ENCODE data around the gene FOXP1. TPM values are rescaled to one million over a fixed set of nuclear protein-coding genes. Genes with fewer than 3 reads are reported as not detected.

Gene FOXP1
- total and polyA plus RNA-seq, 2 of the 8 experiments (the other 6 are each of a cell fraction or from before 2014, with no cell fraction given) = 13.9 to 25.4 TPM

- Histone ChIP-seq H3K79me1 (ENCODE audit: low read depth, low read length) (no peaks in the 10 kb centered on the region), H3K18ac (ENCODE audit: extremely low read depth, low read length) (no peak overlapping the region), H3K23me2 (ENCODE audit: low read depth, low read length) (no peaks in the 10 kb centered on the region), H3K23ac (ENCODE audit: insufficient read length) (no peak overlapping the region), H2BK120ac (replicated peaks; ENCODE audit: low read depth, low read length) (no peak overlapping the region), H4K5ac (ENCODE audit: insufficient read length, low read depth, low read length) (no peak overlapping the region), H2BK15ac (ENCODE audit: low read length) (no peak overlapping the region), H3K27ac (ENCODE audit: low read depth, low read length) (no peak overlapping the region), H3K4me1 (replicated peaks in 1 of 4; ENCODE audit: control insufficient read depth in 3 of 4, insufficient read depth in 4 of 4, low read length in 3 of 4) (peaks cover 0 to 10% (median 2%) of the 10 kb centered on the region in 4 experiments; a peak in 2 of 7 replicates), H2BK12ac (ENCODE audit: low read depth, low read length) (no peak overlapping the region), H3K4ac (replicated peaks; ENCODE audit: insufficient read length, low read depth, low read length) (no peak overlapping the region), H3K4me2 (ENCODE audit: insufficient read depth in 1 of 2, low read depth in 2 of 2, low read length in 2 of 2) (no peak overlapping the region), H3K27me3 (replicated peaks in 1 of 4; ENCODE audit: control insufficient read depth in 3 of 4, extremely low read depth in 1 of 4, insufficient read depth in 3 of 4, low read length in 3 of 4) (peaks cover 0 to 1% (median 0%) of the 10 kb centered on the region in 4 experiments; a peak in 1 of 7 replicates), H3K56ac (replicated peaks; ENCODE audit: insufficient read length, low read depth, low read length) (no peak overlapping the region), H2AFZ (ENCODE audit: low read length) (no peak overlapping the region), H2AK5ac (ENCODE audit: low read depth, low read length) (no peak overlapping the region), H3K9ac (replicated peaks in 1 of 4; ENCODE audit: extremely low read depth in 1 of 4, low read depth in 3 of 4, low read length in 3 of 4) (no peak overlapping the region), H4K8ac (ENCODE audit: extremely low read depth, insufficient read depth, low read length) (no peak overlapping the region), H3K14ac (ENCODE audit: insufficient read length) (no peak overlapping the region), H3K79me2 (ENCODE audit: control insufficient read depth in 1 of 2, insufficient read depth in 2 of 2, low read length in 2 of 2) (0 out of 4 replicates have a peak, but pooled peaks cover 0 to 3% of the 10 kb centered on the region in 2 experiments), H2BK5ac (ENCODE audit: low read depth, low read length) (no peak overlapping the region), H3K36me3 (ENCODE audit: control insufficient read depth in 2 of 4, insufficient read depth in 4 of 4, low read length in 3 of 4) (no peaks in the 10 kb centered on the region), H4K20me1 (replicated peaks in 1 of 2; ENCODE audit: control insufficient read depth in 1 of 2, insufficient read depth in 2 of 2, low read length in 2 of 2) (no peaks in the 10 kb centered on the region), H3K9me3 (ENCODE audit: insufficient read depth in 2 of 2, low read depth in 1 of 2, low read length in 1 of 2) (no peaks in the 10 kb centered on the region), H4K91ac (replicated peaks; ENCODE audit: insufficient read length, low read length) (no peak overlapping the region), H2BK20ac (ENCODE audit: low read length) (no peak overlapping the region), H3K4me3 (ENCODE audit: extremely low read depth in 1 of 4, insufficient read depth in 2 of 4, low read depth in 3 of 4, low read length in 4 of 4) (no peak overlapping the region)
- ChIA-PET CTCF (ENCODE audit: partially characterized antibody) (no interaction called here), POLR2A (ENCODE audit: partially characterized antibody) (no interaction called here)
- FAIRE-seq = no peak
- DNase-seq (ENCODE audit: low read depth in 1 of 2, low spot score in 2 of 2) = no peak
- WGBS, 2 experiments (ENCODE audit: extremely low coverage in 1 of 2, insufficient coverage in 1 of 2, insufficient read length in 1 of 2, insufficient replicate concordance in 2 of 2, low coverage in 1 of 2, low lambda C conversion rate in 2 of 2, missing lambda C conversion rate in 1 of 2) = 96% methylated on average over 4 of the region's 4 CpGs; no CpG with 5 or more reads in 1 of the 2 experiments
- TF ChIP-seq MAFK (IDR thresholded peaks at IDR 0.05; ENCODE audit: low read depth, low read length) = no peak
- TF ChIP-seq BCL11A (IDR thresholded peaks at IDR 0.05; ENCODE audit: low read depth in 2 of 2, low read length in 2 of 2) = no peak
- no peak for TF ChIP-seq SIX5 (IDR thresholded peaks at IDR 0.05; ENCODE audit: low read depth, low read length)
- TF ChIP-seq EP300 (IDR thresholded peaks at IDR 0.05; ENCODE audit: borderline replicate concordance in 1 of 2, low read depth in 2 of 2, low read length in 2 of 2) = no peak
- no peak for TF ChIP-seq SP4 (IDR thresholded peaks at IDR 0.05; ENCODE audit: low read length)
- TF ChIP-seq, protein P1, sequence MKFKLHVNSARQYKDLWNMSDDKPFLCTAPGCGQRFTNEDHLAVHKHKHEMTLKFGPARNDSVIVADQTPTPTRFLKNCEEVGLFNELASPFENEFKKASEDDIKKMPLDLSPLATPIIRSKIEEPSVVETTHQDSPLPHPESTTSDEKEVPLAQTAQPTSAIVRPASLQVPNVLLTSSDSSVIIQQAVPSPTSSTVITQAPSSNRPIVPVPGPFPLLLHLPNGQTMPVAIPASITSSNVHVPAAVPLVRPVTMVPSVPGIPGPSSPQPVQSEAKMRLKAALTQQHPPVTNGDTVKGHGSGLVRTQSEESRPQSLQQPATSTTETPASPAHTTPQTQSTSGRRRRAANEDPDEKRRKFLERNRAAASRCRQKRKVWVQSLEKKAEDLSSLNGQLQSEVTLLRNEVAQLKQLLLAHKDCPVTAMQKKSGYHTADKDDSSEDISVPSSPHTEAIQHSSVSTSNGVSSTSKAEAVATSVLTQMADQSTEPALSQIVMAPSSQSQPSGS (IDR thresholded peaks at IDR 0.05; ENCODE audit: low read length) = no peak
- TF ChIP-seq POU5F1 (IDR thresholded peaks at IDR 0.05; ENCODE audit: low read depth, low read length) = no peak
- no peak for TF ChIP-seq FOSL1 (IDR thresholded peaks at IDR 0.05; ENCODE audit: insufficient read depth, low read depth, low read length)
- no peak for TF ChIP-seq HDAC2 (IDR thresholded peaks at IDR 0.05; ENCODE audit: borderline replicate concordance in 1 of 2, low read depth in 2 of 2, low read length in 2 of 2)
- no peak for TF ChIP-seq CREB1 (IDR thresholded peaks at IDR 0.05)
- no peak for TF ChIP-seq HDAC6 (IDR thresholded peaks at IDR 0.05; ENCODE audit: low read depth, low read length)
- TF ChIP-seq TEAD4 (IDR thresholded peaks at IDR 0.05; ENCODE audit: low read depth, low read length) = no peak
- TF ChIP-seq KDM5A (IDR thresholded peaks at IDR 0.05; ENCODE audit: low read length) = no peak
Observed at GRCh38 chr3:71072986-71073385, 510.5 kb downstream of the FOXP1 start.

Measured in H1 (cell line).